GM12878 (cell line): ENCODE data around the gene UTP25. TPM values are rescaled to one million over a fixed set of nuclear protein-coding genes. Genes with fewer than 3 reads are reported as not detected.
A peak's percentile ranks its signal among the peaks of the same experiment; 100 is the strongest.

Source experiments
- ATAC-seq: fragments of 200-7000 bp; cut with Tn5 transposase; 3 replicates; pipeline ENCODE4 v1.9.1; 2020; ENCODE audit warnings: mild to moderate bottlenecking, moderate library complexity
- BruUV-seq: library from RNA; stranded (reverse); fragments of 400-500 nt; replicated peaks from 2 replicates; lab custom pipeline; 2021; lab: Mats Ljungman, UMichigan
- CTCF ChIA-PET: fragments of 300-600 bp; sonication (Branson Sonifier 250); formaldehyde crosslinking; extraction: SDS; loops from one replicate; lab custom pipeline; 2021; ENCODE audit warnings: inconsistent platforms; lab: Yijun Ruan, JAX
- POLR2A ChIA-PET: fragments of 350-600 bp; formaldehyde crosslinking; extraction: SDS; loops from one replicate; lab custom pipeline; 2021; ENCODE audit warnings: inconsistent platforms; lab: Charles Lee
- RAD21 ChIA-PET: fragments of 300-600 bp; sonication (Branson Sonifier 250); formaldehyde crosslinking; loops from one replicate; lab custom pipeline; 2023; ENCODE audit warnings: antibody characterized with exemption; ENCODE audit not compliant: unreplicated experiment; lab: Charles Lee
- SMC1A ChIA-PET: fragments of 300-600 bp; sonication (Branson Sonifier 250); formaldehyde crosslinking; loops from one replicate; lab custom pipeline; 2023; ENCODE audit not compliant: unreplicated experiment, uncharacterized antibody; lab: Charles Lee
- DNase-seq: peaks from one replicate; pipeline ENCODE4 v3.0.0-alpha.2; 2011; ENCODE audit warnings: low read depth, low spot score
- FAIRE-seq: peaks from 3 replicates; lab custom pipeline; 2011; peaks lifted over from hg19 to GRCh38; lab: Jason Lieb, UNC
- H2AFZ ChIP-seq: 2 replicates; pipeline ENCODE4 v1.6.0; 2011; ENCODE audit warnings: low read depth, low read length, control low read depth; ENCODE audit not compliant: control insufficient read depth
- H3K27ac ChIP-seq: 2 replicates; pipeline ENCODE4 v1.5.1; 2011; ENCODE audit warnings: control low read depth; ENCODE audit not compliant: control insufficient read depth, insufficient read depth
- H3K27me3 ChIP-seq, 2 experiments: replicated peaks in 1 of 2; 2 replicates each; pipeline versions ENCODE4 v1.6.0 to v1.6.1; 2011; ENCODE audit warnings: low read length in 1 of 2; ENCODE audit not compliant: control insufficient read depth in 2 of 2, insufficient read depth in 2 of 2
- H3K36me3 ChIP-seq, 2 experiments: 2 replicates each; pipeline ENCODE4 v1.5.1; 2011; ENCODE audit warnings: low read length in 1 of 2; ENCODE audit not compliant: control insufficient read depth in 2 of 2, insufficient read depth in 2 of 2
- H3K4me1 ChIP-seq: 2 replicates; pipeline ENCODE4 v1.6.1; 2011; ENCODE audit warnings: mild to moderate bottlenecking, low read length, moderate library complexity, mixed read lengths; ENCODE audit not compliant: control insufficient read depth, insufficient read depth
- H3K4me2 ChIP-seq: 2 replicates; pipeline ENCODE4 v1.6.0; 2011; ENCODE audit warnings: control low read depth; ENCODE audit not compliant: control insufficient read depth, insufficient read depth
- H3K4me3 ChIP-seq: fragments of 200-600 bp; sonication (generic); 2 replicates; pipeline ENCODE4 v1.5.1; 2016
- H3K79me2 ChIP-seq: 2 replicates; pipeline ENCODE4 v1.6.0; 2011; ENCODE audit warnings: low read length; ENCODE audit not compliant: control insufficient read depth, insufficient read depth
- H3K9ac ChIP-seq: 2 replicates; pipeline ENCODE4 v1.8.0; 2011; ENCODE audit warnings: low read length, control low read depth, mixed read lengths; ENCODE audit not compliant: control insufficient read depth, insufficient read depth
- H3K9me3 ChIP-seq: replicated peaks from 3 replicates; pipeline ENCODE4 v1.5.1; 2011; ENCODE audit warnings: mild to moderate bottlenecking, low read length; ENCODE audit not compliant: control insufficient read depth, insufficient read depth
- H4K20me1 ChIP-seq: 2 replicates; pipeline ENCODE4 v1.6.0; 2011; ENCODE audit not compliant: control insufficient read depth, insufficient read depth
- BRCA1 ChIP-seq: IDR thresholded peaks from 2 replicates; pipeline ENCODE4 v1.6.1; 2011; ENCODE audit warnings: low read depth, low read length, improper control_type of control experiment
- IKZF2 ChIP-seq, 2 experiments: fragments of 450-650 bp; IDR thresholded peaks; 2 replicates each; pipeline ENCODE4 v1.6.1; 2017; ENCODE audit warnings: mild to moderate bottlenecking in 2 of 2, moderate library complexity in 2 of 2
- RAD21 ChIP-seq: IDR thresholded peaks from 2 replicates; pipeline ENCODE4 v1.6.1; 2011; ENCODE audit warnings: mild to moderate bottlenecking, low read depth, low read length, moderate library complexity; ENCODE audit not compliant: insufficient read depth
- SMARCA5 ChIP-seq: fragments of 450-650 bp; IDR thresholded peaks from 2 replicates; pipeline ENCODE4 v1.6.1; 2017; ENCODE audit warnings: mild to moderate bottlenecking
- SPI1 ChIP-seq: IDR thresholded peaks from 2 replicates; pipeline ENCODE4 v1.6.1; 2011; ENCODE audit warnings: low read depth, mild to moderate bottlenecking, low read length, moderate library complexity, borderline replicate concordance; ENCODE audit not compliant: insufficient read depth
- WGBS: methylation state at CpG from one replicate; pipeline ENCODE4 v1.1.6; 2016; ENCODE audit warnings: low lambda C conversion rate; ENCODE audit not compliant: insufficient replicate concordance, insufficient coverage; ENCODE audit errors: missing lambda C conversion rate; 5-methylcytosine and 5-hydroxymethylcytosine counted together
- in situ Hi-C: fragments of 300-500 bp; cut with MboI; formaldehyde crosslinking; loops from 9 replicates; pipeline ENCODE4 v1.14.3; 2018; ENCODE audit warnings: mixed read lengths
- intact Hi-C: fragments of 100-400 bp; cut with micrococcal nuclease; formaldehyde crosslinking; loops from one replicate; pipeline ENCODE4 v1.14.2; 2022; ENCODE audit not compliant: unreplicated experiment
- polyA plus RNA-seq, 11 experiments: library from polyadenylated mRNA; depleted of rRNA in 4 of 11; unstranded in 6 of 11; stranded (reverse) in 5 of 11; fragments of >200 nt; fragmentation: Nextera tagmentation in 4 of 11; fragmentation: Illumina TruSeq in 1 of 11; extraction: Ambion mirVana in 4 of 11; extraction: Trizol in 1 of 11; gene quantifications; 1 replicate in 1 of 11; 2 replicates in 10 of 11; pipeline versions ENCODE4 v1.2.1 to v1.2.3, GENCODE V29; 2011 to 2016; ENCODE audit warnings: inconsistent platforms in 2 of 11, missing spikeins in 2 of 11, low read depth in 1 of 11
- total RNA-seq, 4 experiments: library from RNA; depleted of rRNA in 3 of 4; stranded (reverse); fragments of >200 nt in 3 of 4; fragmentation: Illumina TruSeq in 1 of 4; extraction: Trizol in 1 of 4; gene quantifications; 2 replicates each; pipeline versions ENCODE4 v1.2.1 to v1.2.3, GENCODE V29; 2013 to 2021
- TF ChIP-seq, protein P1 (sequence below): IDR thresholded peaks from 2 replicates; pipeline ENCODE4 v1.6.1; 2012; ENCODE audit warnings: improper control_type of control experiment, low read depth, low read length; ENCODE audit not compliant: insufficient replicate concordance

Gene UTP25
- total and polyA plus RNA-seq, 10 of the 15 experiments (the other 5 are each of a cell fraction or from before 2014, with no cell fraction given): 3.0 to 13.3 (median 8.5) TPM

DNA sequence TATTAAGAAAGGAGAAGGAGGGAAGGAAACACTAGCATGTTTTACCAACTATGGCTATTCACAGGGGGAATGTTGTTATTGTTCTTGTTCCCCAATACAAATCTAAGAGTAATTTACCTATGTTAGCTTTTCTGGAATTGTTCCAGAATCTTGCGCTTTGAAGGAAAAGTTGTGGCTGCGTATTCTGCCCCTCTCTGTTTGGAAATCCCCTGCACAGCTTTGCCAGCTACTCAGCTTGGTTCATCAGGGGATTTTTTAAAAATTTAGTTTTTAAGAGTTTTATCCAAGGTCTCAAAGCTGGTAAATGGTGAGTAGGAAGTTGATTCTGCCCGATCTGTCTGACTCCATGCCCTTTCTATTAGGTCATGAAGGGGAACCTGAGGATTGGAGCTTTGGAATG is 12.3 kb upstream of the UTP25 start:
- in situ Hi-C loops: no loop called here
- ChIA-PET RAD21 (interaction anchor here (0.8 to 1.7 kb wide), 8 partner anchors 9 to 215 kb away, joined by 3 to 6 read pairs (median 4); partner anchors contain the start of genes C1orf74 and UTP25), CTCF (interaction anchor here (0.7 to 4.7 kb wide), 9 partner anchors 7 to 248 kb away, joined by 3 to 49 read pairs (median 4); partner anchors contain the start of gene UTP25), POLR2A (interaction anchor here (0.8 to 1.4 kb wide), 5 partner anchors 8 to 49 kb away, joined by 3 to 5 read pairs (median 4); partner anchors contain the start of gene C1orf74), SMC1A (interaction anchor here (0.7 to 7.0 kb wide), 14 partner anchors 8 to 80 kb away, joined by 3 to 49 read pairs (median 4); partner anchors contain the start of genes TRAF3IP3 and UTP25)
- Histone ChIP-seq H3K27me3 (no peaks in the 10 kb centered on the region; a peak in 1 of 4 replicates), H3K9me3 (no peaks in the 10 kb centered on the region), H3K4me1 (no peaks in the 10 kb centered on the region), H3K79me2 (no peaks in the 10 kb centered on the region), H3K4me3 (no peak overlapping the region), H3K9ac (no peak overlapping the region), H4K20me1 (no peaks in the 10 kb centered on the region), H2AFZ (no peak overlapping the region; the same call in 1 of the 2 replicates), H3K4me2 (no peak overlapping the region), H3K27ac (no peak overlapping the region), H3K36me3 (no peaks in the 10 kb centered on the region)
- ATAC-seq (peak; percentile 56), DNase-seq (no peak), FAIRE-seq (no peak)
- no TSS peak for BruUV-seq
- intact Hi-C loops: no loop called here
- TF ChIP-seq RAD21 (no peak), BRCA1 (no peak), SPI1 (no peak), SMARCA5 (no peak), IKZF2 (IDR thresholded peaks at IDR 0.05) (no peak)
- TF ChIP-seq, protein P1, sequence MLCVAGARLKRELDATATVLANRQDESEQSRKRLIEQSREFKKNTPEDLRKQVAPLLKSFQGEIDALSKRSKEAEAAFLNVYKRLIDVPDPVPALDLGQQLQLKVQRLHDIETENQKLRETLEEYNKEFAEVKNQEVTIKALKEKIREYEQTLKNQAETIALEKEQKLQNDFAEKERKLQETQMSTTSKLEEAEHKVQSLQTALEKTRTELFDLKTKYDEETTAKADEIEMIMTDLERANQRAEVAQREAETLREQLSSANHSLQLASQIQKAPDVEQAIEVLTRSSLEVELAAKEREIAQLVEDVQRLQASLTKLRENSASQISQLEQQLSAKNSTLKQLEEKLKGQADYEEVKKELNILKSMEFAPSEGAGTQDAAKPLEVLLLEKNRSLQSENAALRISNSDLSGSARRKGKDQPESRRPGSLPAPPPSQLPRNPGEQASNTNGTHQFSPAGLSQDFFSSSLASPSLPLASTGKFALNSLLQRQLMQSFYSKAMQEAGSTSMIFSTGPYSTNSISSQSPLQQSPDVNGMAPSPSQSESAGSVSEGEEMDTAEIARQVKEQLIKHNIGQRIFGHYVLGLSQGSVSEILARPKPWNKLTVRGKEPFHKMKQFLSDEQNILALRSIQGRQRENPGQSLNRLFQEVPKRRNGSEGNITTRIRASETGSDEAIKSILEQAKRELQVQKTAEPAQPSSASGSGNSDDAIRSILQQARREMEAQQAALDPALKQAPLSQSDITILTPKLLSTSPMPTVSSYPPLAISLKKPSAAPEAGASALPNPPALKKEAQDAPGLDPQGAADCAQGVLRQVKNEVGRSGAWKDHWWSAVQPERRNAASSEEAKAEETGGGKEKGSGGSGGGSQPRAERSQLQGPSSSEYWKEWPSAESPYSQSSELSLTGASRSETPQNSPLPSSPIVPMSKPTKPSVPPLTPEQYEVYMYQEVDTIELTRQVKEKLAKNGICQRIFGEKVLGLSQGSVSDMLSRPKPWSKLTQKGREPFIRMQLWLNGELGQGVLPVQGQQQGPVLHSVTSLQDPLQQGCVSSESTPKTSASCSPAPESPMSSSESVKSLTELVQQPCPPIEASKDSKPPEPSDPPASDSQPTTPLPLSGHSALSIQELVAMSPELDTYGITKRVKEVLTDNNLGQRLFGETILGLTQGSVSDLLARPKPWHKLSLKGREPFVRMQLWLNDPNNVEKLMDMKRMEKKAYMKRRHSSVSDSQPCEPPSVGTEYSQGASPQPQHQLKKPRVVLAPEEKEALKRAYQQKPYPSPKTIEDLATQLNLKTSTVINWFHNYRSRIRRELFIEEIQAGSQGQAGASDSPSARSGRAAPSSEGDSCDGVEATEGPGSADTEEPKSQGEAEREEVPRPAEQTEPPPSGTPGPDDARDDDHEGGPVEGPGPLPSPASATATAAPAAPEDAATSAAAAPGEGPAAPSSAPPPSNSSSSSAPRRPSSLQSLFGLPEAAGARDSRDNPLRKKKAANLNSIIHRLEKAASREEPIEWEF: no peak
- 65% methylated on average over 3 of the region's 3 CpGs for WGBS
